GM12878 (cell line): ENCODE data around the gene DUSP11. TPM values are rescaled to one million over a fixed set of nuclear protein-coding genes. Genes with fewer than 3 reads are reported as not detected.
A peak's percentile ranks its signal among the peaks of the same experiment; 100 is the strongest.

Experiments
- ATAC-seq: fragments of 200-7000 bp; cut with Tn5 transposase; 3 replicates; pipeline ENCODE4 v1.9.1; 2020; ENCODE audit warnings: mild to moderate bottlenecking, moderate library complexity
- BruUV-seq: library from RNA; stranded (reverse); fragments of 400-500 nt; replicated peaks from 2 replicates; lab custom pipeline; 2021; lab: Mats Ljungman, UMichigan
- CTCF ChIA-PET: fragments of 300-600 bp; sonication (Branson Sonifier 250); formaldehyde crosslinking; extraction: SDS; loops from one replicate; lab custom pipeline; 2021; ENCODE audit warnings: inconsistent platforms; lab: Yijun Ruan, JAX
- POLR2A ChIA-PET: fragments of 350-600 bp; formaldehyde crosslinking; extraction: SDS; loops from one replicate; lab custom pipeline; 2021; ENCODE audit warnings: inconsistent platforms; lab: Charles Lee
- RAD21 ChIA-PET: fragments of 300-600 bp; sonication (Branson Sonifier 250); formaldehyde crosslinking; loops from one replicate; lab custom pipeline; 2023; ENCODE audit warnings: antibody characterized with exemption; ENCODE audit not compliant: unreplicated experiment; lab: Charles Lee
- SMC1A ChIA-PET: fragments of 300-600 bp; sonication (Branson Sonifier 250); formaldehyde crosslinking; loops from one replicate; lab custom pipeline; 2023; ENCODE audit not compliant: unreplicated experiment, uncharacterized antibody; lab: Charles Lee
- DNase-seq: peaks from one replicate; pipeline ENCODE4 v3.0.0-alpha.2; 2011; ENCODE audit warnings: low read depth, low spot score
- FAIRE-seq: peaks from 3 replicates; lab custom pipeline; 2011; peaks lifted over from hg19 to GRCh38; lab: Jason Lieb, UNC
- H2AFZ ChIP-seq: 2 replicates; pipeline ENCODE4 v1.6.0; 2011; ENCODE audit warnings: low read depth, low read length, control low read depth; ENCODE audit not compliant: control insufficient read depth
- H3K27ac ChIP-seq: 2 replicates; pipeline ENCODE4 v1.5.1; 2011; ENCODE audit warnings: control low read depth; ENCODE audit not compliant: control insufficient read depth, insufficient read depth
- H3K27me3 ChIP-seq, 2 experiments: replicated peaks in 1 of 2; 2 replicates each; pipeline versions ENCODE4 v1.6.0 to v1.6.1; 2011; ENCODE audit warnings: low read length in 1 of 2; ENCODE audit not compliant: control insufficient read depth in 2 of 2, insufficient read depth in 2 of 2
- H3K36me3 ChIP-seq, 2 experiments: 2 replicates each; pipeline ENCODE4 v1.5.1; 2011; ENCODE audit warnings: low read length in 1 of 2; ENCODE audit not compliant: control insufficient read depth in 2 of 2, insufficient read depth in 2 of 2
- H3K4me1 ChIP-seq: 2 replicates; pipeline ENCODE4 v1.6.1; 2011; ENCODE audit warnings: mild to moderate bottlenecking, low read length, moderate library complexity, mixed read lengths; ENCODE audit not compliant: control insufficient read depth, insufficient read depth
- H3K4me2 ChIP-seq: 2 replicates; pipeline ENCODE4 v1.6.0; 2011; ENCODE audit warnings: control low read depth; ENCODE audit not compliant: control insufficient read depth, insufficient read depth
- H3K4me3 ChIP-seq: fragments of 200-600 bp; sonication (generic); 2 replicates; pipeline ENCODE4 v1.5.1; 2016
- H3K79me2 ChIP-seq: 2 replicates; pipeline ENCODE4 v1.6.0; 2011; ENCODE audit warnings: low read length; ENCODE audit not compliant: control insufficient read depth, insufficient read depth
- H3K9ac ChIP-seq: 2 replicates; pipeline ENCODE4 v1.8.0; 2011; ENCODE audit warnings: low read length, control low read depth, mixed read lengths; ENCODE audit not compliant: control insufficient read depth, insufficient read depth
- H3K9me3 ChIP-seq: replicated peaks from 3 replicates; pipeline ENCODE4 v1.5.1; 2011; ENCODE audit warnings: mild to moderate bottlenecking, low read length; ENCODE audit not compliant: control insufficient read depth, insufficient read depth
- H4K20me1 ChIP-seq: 2 replicates; pipeline ENCODE4 v1.6.0; 2011; ENCODE audit not compliant: control insufficient read depth, insufficient read depth
- BMI1 ChIP-seq: fragments of 450-650 bp; IDR thresholded peaks from 2 replicates; pipeline ENCODE4 v1.6.1; 2016; ENCODE audit warnings: mild to moderate bottlenecking, moderate library complexity, borderline replicate concordance
- EP300 ChIP-seq, 2 experiments: fragments of 150-350 bp in 1 of 2; IDR thresholded peaks; 2 replicates each; pipeline ENCODE4 v1.6.1; 2011 to 2012; ENCODE audit warnings: low read depth in 2 of 2, low read length in 2 of 2, borderline replicate concordance in 1 of 2, improper control_type of control experiment in 1 of 2, inconsistent platforms in 1 of 2; ENCODE audit not compliant: control insufficient read depth in 1 of 2
- HDAC2 ChIP-seq: fragments of 200-600 bp; sonication (generic); IDR thresholded peaks from 2 replicates; pipeline ENCODE4 v1.6.1; 2017
- HDAC6 ChIP-seq: fragments of 200-600 bp; sonication (generic); IDR thresholded peaks from one replicate; pipeline ENCODE4 v1.8.0; 2017; ENCODE audit warnings: antibody characterized with exemption; ENCODE audit not compliant: unreplicated experiment
- MEF2B ChIP-seq: fragments of 450-650 bp; IDR thresholded peaks from 2 replicates; pipeline ENCODE4 v1.6.1; 2018; ENCODE audit warnings: mild to moderate bottlenecking, moderate library complexity; ENCODE audit not compliant: partially characterized antibody, poor library complexity, severe bottlenecking
- MYB ChIP-seq: fragments of 150-350 bp; IDR thresholded peaks from 2 replicates; pipeline ENCODE4 v1.6.1; 2014; ENCODE audit warnings: mild to moderate bottlenecking, low read depth, low read length, borderline replicate concordance
- NR2C1 ChIP-seq: fragments of 450-650 bp; IDR thresholded peaks from 2 replicates; pipeline ENCODE4 v1.6.1; 2017; ENCODE audit warnings: antibody characterized with exemption, mild to moderate bottlenecking, moderate library complexity
- POLR2AphosphoS5 ChIP-seq: IDR thresholded peaks from 2 replicates; pipeline ENCODE4 v1.6.1; 2011; ENCODE audit warnings: mild to moderate bottlenecking, low read length, inconsistent platforms
- SPI1 ChIP-seq: IDR thresholded peaks from 2 replicates; pipeline ENCODE4 v1.6.1; 2011; ENCODE audit warnings: low read depth, mild to moderate bottlenecking, low read length, moderate library complexity, borderline replicate concordance; ENCODE audit not compliant: insufficient read depth
- ZNF622 ChIP-seq: fragments of 450-650 bp; IDR thresholded peaks from 2 replicates; pipeline ENCODE4 v1.6.1; 2017; ENCODE audit warnings: mild to moderate bottlenecking, inconsistent platforms
- ZZZ3 ChIP-seq: IDR thresholded peaks from 2 replicates; pipeline ENCODE4 v1.6.1; 2011; ENCODE audit warnings: low read depth; ENCODE audit not compliant: control insufficient read depth, insufficient read length
- WGBS: methylation state at CpG from one replicate; pipeline ENCODE4 v1.1.6; 2016; ENCODE audit warnings: low lambda C conversion rate; ENCODE audit not compliant: insufficient replicate concordance, insufficient coverage; ENCODE audit errors: missing lambda C conversion rate; 5-methylcytosine and 5-hydroxymethylcytosine counted together
- in situ Hi-C: fragments of 300-500 bp; cut with MboI; formaldehyde crosslinking; loops from 9 replicates; pipeline ENCODE4 v1.14.3; 2018; ENCODE audit warnings: mixed read lengths
- intact Hi-C: fragments of 100-400 bp; cut with micrococcal nuclease; formaldehyde crosslinking; loops from one replicate; pipeline ENCODE4 v1.14.2; 2022; ENCODE audit not compliant: unreplicated experiment
- polyA plus RNA-seq, 11 experiments: library from polyadenylated mRNA; depleted of rRNA in 4 of 11; unstranded in 6 of 11; stranded (reverse) in 5 of 11; fragments of >200 nt; fragmentation: Nextera tagmentation in 4 of 11; fragmentation: Illumina TruSeq in 1 of 11; extraction: Ambion mirVana in 4 of 11; extraction: Trizol in 1 of 11; gene quantifications; 1 replicate in 1 of 11; 2 replicates in 10 of 11; pipeline versions ENCODE4 v1.2.1 to v1.2.3, GENCODE V29; 2011 to 2016; ENCODE audit warnings: inconsistent platforms in 2 of 11, missing spikeins in 2 of 11, low read depth in 1 of 11
- total RNA-seq, 4 experiments: library from RNA; depleted of rRNA in 3 of 4; stranded (reverse); fragments of >200 nt in 3 of 4; fragmentation: Illumina TruSeq in 1 of 4; extraction: Trizol in 1 of 4; gene quantifications; 2 replicates each; pipeline versions ENCODE4 v1.2.1 to v1.2.3, GENCODE V29; 2013 to 2021
- TF ChIP-seq, protein P1 (sequence below): IDR thresholded peaks from 2 replicates; pipeline ENCODE4 v1.6.1; 2012; ENCODE audit warnings: low read depth, low read length, improper control_type of control experiment
- TF ChIP-seq, protein P2 (sequence below): IDR thresholded peaks from 2 replicates; pipeline ENCODE4 v1.6.1; 2012; ENCODE audit warnings: mild to moderate bottlenecking, low read depth, low read length
- TF ChIP-seq, protein P3 (sequence below): fragments of 450-650 bp; IDR thresholded peaks from 2 replicates; pipeline ENCODE4 v1.6.1; 2017; ENCODE audit warnings: antibody characterized with exemption, mild to moderate bottlenecking, moderate library complexity

The DUSP11 gene
- total and polyA plus RNA-seq, 10 of the 15 experiments (the other 5 are each of a cell fraction or from before 2014, with no cell fraction given): 26.4 to 78.4 (median 47.9) TPM

DNA sequence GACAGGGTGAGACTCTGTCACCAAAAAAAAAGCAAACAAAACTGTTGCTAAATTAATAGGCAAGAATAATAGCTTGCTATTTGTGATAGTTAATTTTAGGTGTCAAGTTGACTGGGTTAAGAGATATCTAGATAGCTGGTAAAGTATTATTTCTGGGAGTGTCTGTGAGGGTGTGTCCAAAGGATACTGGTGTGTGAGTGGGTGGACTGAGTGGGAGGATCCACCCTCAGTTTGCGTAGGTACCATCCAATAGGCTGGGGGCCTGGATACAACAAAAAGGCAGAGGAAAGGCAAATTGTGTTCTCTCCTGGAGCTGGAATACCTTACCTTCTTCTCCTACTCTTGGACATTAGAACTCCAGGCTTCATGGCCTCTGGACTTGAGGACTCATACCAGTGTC lies 15.0 kb downstream of the DUSP11 start:
- Histone ChIP-seq H3K4me3 (no peak overlapping the region), H3K4me1 (no peaks in the 10 kb centered on the region), H2AFZ (no peak overlapping the region), H3K9ac (no peak overlapping the region), H3K27ac (no peak overlapping the region), H3K36me3 (peaks cover 7 to 21% of the 10 kb centered on the region in 2 experiments), H3K4me2 (no peak overlapping the region), H3K27me3 (no peaks in the 10 kb centered on the region), H3K9me3 (no peaks in the 10 kb centered on the region), H3K79me2 (no peaks in the 10 kb centered on the region), H4K20me1 (no peaks in the 10 kb centered on the region)
- SMC1A ChIA-PET: interaction anchor here (1.0 kb wide), 1 partner anchor 57 kb away, joined by 3 read pairs; no protein-coding TSS in a partner anchor
- TF ChIP-seq, protein P1, sequence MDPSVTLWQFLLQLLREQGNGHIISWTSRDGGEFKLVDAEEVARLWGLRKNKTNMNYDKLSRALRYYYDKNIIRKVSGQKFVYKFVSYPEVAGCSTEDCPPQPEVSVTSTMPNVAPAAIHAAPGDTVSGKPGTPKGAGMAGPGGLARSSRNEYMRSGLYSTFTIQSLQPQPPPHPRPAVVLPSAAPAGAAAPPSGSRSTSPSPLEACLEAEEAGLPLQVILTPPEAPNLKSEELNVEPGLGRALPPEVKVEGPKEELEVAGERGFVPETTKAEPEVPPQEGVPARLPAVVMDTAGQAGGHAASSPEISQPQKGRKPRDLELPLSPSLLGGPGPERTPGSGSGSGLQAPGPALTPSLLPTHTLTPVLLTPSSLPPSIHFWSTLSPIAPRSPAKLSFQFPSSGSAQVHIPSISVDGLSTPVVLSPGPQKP: no peak
- no peak for TF ChIP-seq POLR2AphosphoS5
- no peak for TF ChIP-seq HDAC2
- TF ChIP-seq MEF2B: no peak
- no peak for TF ChIP-seq ZNF622
- no peak for TF ChIP-seq SPI1
- TF ChIP-seq, protein P2, sequence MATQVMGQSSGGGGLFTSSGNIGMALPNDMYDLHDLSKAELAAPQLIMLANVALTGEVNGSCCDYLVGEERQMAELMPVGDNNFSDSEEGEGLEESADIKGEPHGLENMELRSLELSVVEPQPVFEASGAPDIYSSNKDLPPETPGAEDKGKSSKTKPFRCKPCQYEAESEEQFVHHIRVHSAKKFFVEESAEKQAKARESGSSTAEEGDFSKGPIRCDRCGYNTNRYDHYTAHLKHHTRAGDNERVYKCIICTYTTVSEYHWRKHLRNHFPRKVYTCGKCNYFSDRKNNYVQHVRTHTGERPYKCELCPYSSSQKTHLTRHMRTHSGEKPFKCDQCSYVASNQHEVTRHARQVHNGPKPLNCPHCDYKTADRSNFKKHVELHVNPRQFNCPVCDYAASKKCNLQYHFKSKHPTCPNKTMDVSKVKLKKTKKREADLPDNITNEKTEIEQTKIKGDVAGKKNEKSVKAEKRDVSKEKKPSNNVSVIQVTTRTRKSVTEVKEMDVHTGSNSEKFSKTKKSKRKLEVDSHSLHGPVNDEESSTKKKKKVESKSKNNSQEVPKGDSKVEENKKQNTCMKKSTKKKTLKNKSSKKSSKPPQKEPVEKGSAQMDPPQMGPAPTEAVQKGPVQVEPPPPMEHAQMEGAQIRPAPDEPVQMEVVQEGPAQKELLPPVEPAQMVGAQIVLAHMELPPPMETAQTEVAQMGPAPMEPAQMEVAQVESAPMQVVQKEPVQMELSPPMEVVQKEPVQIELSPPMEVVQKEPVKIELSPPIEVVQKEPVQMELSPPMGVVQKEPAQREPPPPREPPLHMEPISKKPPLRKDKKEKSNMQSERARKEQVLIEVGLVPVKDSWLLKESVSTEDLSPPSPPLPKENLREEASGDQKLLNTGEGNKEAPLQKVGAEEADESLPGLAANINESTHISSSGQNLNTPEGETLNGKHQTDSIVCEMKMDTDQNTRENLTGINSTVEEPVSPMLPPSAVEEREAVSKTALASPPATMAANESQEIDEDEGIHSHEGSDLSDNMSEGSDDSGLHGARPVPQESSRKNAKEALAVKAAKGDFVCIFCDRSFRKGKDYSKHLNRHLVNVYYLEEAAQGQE: no peak
- TF ChIP-seq, protein P3, sequence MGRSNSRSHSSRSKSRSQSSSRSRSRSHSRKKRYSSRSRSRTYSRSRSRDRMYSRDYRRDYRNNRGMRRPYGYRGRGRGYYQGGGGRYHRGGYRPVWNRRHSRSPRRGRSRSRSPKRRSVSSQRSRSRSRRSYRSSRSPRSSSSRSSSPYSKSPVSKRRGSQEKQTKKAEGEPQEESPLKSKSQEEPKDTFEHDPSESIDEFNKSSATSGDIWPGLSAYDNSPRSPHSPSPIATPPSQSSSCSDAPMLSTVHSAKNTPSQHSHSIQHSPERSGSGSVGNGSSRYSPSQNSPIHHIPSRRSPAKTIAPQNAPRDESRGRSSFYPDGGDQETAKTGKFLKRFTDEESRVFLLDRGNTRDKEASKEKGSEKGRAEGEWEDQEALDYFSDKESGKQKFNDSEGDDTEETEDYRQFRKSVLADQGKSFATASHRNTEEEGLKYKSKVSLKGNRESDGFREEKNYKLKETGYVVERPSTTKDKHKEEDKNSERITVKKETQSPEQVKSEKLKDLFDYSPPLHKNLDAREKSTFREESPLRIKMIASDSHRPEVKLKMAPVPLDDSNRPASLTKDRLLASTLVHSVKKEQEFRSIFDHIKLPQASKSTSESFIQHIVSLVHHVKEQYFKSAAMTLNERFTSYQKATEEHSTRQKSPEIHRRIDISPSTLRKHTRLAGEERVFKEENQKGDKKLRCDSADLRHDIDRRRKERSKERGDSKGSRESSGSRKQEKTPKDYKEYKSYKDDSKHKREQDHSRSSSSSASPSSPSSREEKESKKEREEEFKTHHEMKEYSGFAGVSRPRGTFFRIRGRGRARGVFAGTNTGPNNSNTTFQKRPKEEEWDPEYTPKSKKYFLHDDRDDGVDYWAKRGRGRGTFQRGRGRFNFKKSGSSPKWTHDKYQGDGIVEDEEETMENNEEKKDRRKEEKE: no peak
- TF ChIP-seq ZZZ3: no peak
- TF ChIP-seq BMI1: no peak
- TF ChIP-seq MYB: no peak
- no peak for TF ChIP-seq NR2C1
- no peak for TF ChIP-seq EP300 (IDR thresholded peaks at IDR 0.05; ENCODE audit: borderline replicate concordance in 1 of 2, control insufficient read depth in 1 of 2, low read depth in 2 of 2, low read length in 2 of 2)
- TF ChIP-seq HDAC6: no peak
- ATAC-seq (no peak), DNase-seq (no peak), FAIRE-seq (no peak)
- TSS peak; percentile 41 for BruUV-seq
- CTCF ChIA-PET: interaction anchor here (1.7 kb wide), 1 partner anchor 14 kb away, joined by 4 read pairs; no protein-coding TSS in a partner anchor
- POLR2A ChIA-PET: no interaction called here
- in situ Hi-C loops (no loop called here), intact Hi-C loops (no loop called here)
- RAD21 ChIA-PET: interaction anchor here (0.7 kb wide), 1 partner anchor 59 kb away, joined by 3 read pairs; no protein-coding TSS in a partner anchor
- 100% methylated on average over 1 of the region's 1 CpG for WGBS
